Panc1 (cell line): ENCODE measurements around the gene PXK. TPM values are rescaled to one million over a fixed set of nuclear protein-coding genes. Genes with fewer than 3 reads are reported as not detected.

ENCODE experiments used
- ATAC-seq: fragments of 200-7000 bp; cut with Tn5 transposase; 2 replicates; pipeline ENCODE4 v1.9.1; 2020; ENCODE audit warnings: mild to moderate bottlenecking, moderate library complexity
- BruUV-seq: library from RNA; stranded (reverse); fragments of 400-500 nt; replicated peaks from 2 replicates; lab custom pipeline; 2021; lab: Mats Ljungman, UMichigan
- CTCF ChIA-PET: fragments of 300-600 bp; sonication (Branson Sonifier 250); formaldehyde crosslinking; loops from one replicate; lab custom pipeline; 2022; ENCODE audit warnings: antibody characterized with exemption; lab: Charles Lee
- POLR2A ChIA-PET: fragments of 300-600 bp; sonication (Branson Sonifier 250); formaldehyde crosslinking; loops from one replicate; lab custom pipeline; 2022; ENCODE audit warnings: antibody characterized with exemption; lab: Charles Lee
- DNase-seq: peaks from one replicate; pipeline ENCODE4 v3.0.0-alpha.2; 2010; ENCODE audit warnings: low read depth, low spot score
- H3K27ac ChIP-seq: 2 replicates; pipeline ENCODE4 v1.5.1; 2011; ENCODE audit warnings: mild to moderate bottlenecking, low read length, inconsistent platforms
- H3K27me3 ChIP-seq: fragments of 200-500 bp; sonication (Bioruptor generic); 2 replicates; pipeline ENCODE4 v1.6.0; 2014; ENCODE audit warnings: low read length, inconsistent platforms; ENCODE audit not compliant: control insufficient read depth, insufficient read depth
- H3K36me3 ChIP-seq: fragments of 200-500 bp; sonication (Bioruptor generic); 2 replicates; pipeline ENCODE4 v1.5.1; 2014; ENCODE audit warnings: inconsistent platforms, mild to moderate bottlenecking, low read length, moderate library complexity; ENCODE audit not compliant: control insufficient read depth, insufficient read depth
- H3K4me1 ChIP-seq: 2 replicates; pipeline ENCODE4 v1.5.1; 2011; ENCODE audit warnings: inconsistent platforms, mild to moderate bottlenecking, low read length, moderate library complexity; ENCODE audit not compliant: control insufficient read depth, insufficient read depth
- H3K4me3 ChIP-seq, 2 experiments: 2 replicates each; pipeline ENCODE4 v1.5.1; 2011 to 2012; ENCODE audit warnings: low read depth in 2 of 2, low read length in 2 of 2, mild to moderate bottlenecking in 2 of 2, inconsistent platforms in 1 of 2, moderate library complexity in 1 of 2
- H3K9me3 ChIP-seq: fragments of 200-500 bp; sonication (Bioruptor generic); 2 replicates; pipeline ENCODE4 v1.5.1; 2014; ENCODE audit warnings: low read depth, mild to moderate bottlenecking, inconsistent platforms, low read length, moderate library complexity; ENCODE audit not compliant: control insufficient read depth, insufficient read depth
- CTCF ChIP-seq: fragments of 450-650 bp; IDR thresholded peaks from 2 replicates; pipeline ENCODE4 v1.5.1; 2017; ENCODE audit warnings: mild to moderate bottlenecking
- POLR2AphosphoS5 ChIP-seq: IDR thresholded peaks from 2 replicates; pipeline ENCODE4 v1.6.1; 2012; ENCODE audit warnings: mild to moderate bottlenecking, low read depth, low read length, moderate library complexity
- REST ChIP-seq, 2 experiments: IDR thresholded peaks; 2 replicates each; pipeline ENCODE4 v1.6.1; 2011 to 2012; ENCODE audit warnings: low read depth in 2 of 2, control low read depth in 1 of 2, low read length in 1 of 2, mild to moderate bottlenecking in 1 of 2, moderate library complexity in 1 of 2; ENCODE audit not compliant: insufficient read depth in 1 of 2
- SIN3A ChIP-seq: IDR thresholded peaks from 2 replicates; pipeline ENCODE4 v1.6.1; 2012; ENCODE audit warnings: low read depth, mild to moderate bottlenecking, low read length, moderate library complexity, borderline replicate concordance; ENCODE audit not compliant: insufficient read depth
- TCF7L2 ChIP-seq: IDR thresholded peaks from 2 replicates; pipeline ENCODE4 v1.6.1; 2011; ENCODE audit warnings: mild to moderate bottlenecking, low read depth, low read length, inconsistent platforms
- in situ Hi-C: cut with HindIII; loops from 2 replicates; pipeline ENCODE4 v1.10.0; 2016; ENCODE audit warnings: low sequenced_read_pairs, low pct_unique_long_range_greater_than_20kb
- intact Hi-C: fragments of 100-400 bp; cut with micrococcal nuclease; formaldehyde crosslinking; loops from one replicate; pipeline ENCODE4 v1.10.0; 2022; ENCODE audit not compliant: unreplicated experiment
- total RNA-seq: library from RNA; stranded (reverse); gene quantifications from one replicate; pipeline ENCODE4 v1.2.1, GENCODE V29; 2021; ENCODE audit not compliant: unreplicated experiment

PXK gene
- total RNA-seq, 1 experiment from 2014 or later: 14.2 TPM

DNA sequence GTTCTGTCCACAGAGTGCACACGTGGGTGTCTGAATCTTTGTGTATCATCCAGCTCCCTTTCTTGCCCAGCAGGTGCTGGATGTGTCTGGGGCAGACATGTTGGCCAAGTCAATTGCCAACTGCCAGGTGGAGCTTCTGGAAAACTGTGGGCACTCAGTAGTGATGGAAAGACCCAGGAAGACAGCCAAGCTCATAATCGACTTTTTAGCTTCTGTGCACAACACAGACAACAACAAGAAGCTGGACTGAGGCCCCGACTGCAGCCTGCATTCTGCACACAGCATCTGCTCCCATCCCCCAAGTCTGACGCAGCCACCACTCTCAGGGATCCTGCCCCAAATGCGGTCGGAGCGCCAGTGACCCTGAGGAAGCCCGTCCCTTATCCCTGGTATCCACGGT, 39.2 kb upstream of the PXK start:
- ATAC-seq: no peak
- no peaks in the 10 kb centered on the region for H3K27me3 ChIP-seq
- ChIA-PET POLR2A (no interaction called here), CTCF (no interaction called here)
- in situ Hi-C loops (no loop called here), intact Hi-C loops (no loop called here)
- H3K4me1 ChIP-seq: no peaks in the 10 kb centered on the region
- H3K9me3 ChIP-seq: no peaks in the 10 kb centered on the region
- no peak overlapping the region for H3K27ac ChIP-seq
- DNase-seq: no peak
- H3K4me3 ChIP-seq: no peak overlapping the region
- BruUV-seq: no TSS peak
- H3K36me3 ChIP-seq: no peaks in the 10 kb centered on the region
- TF ChIP-seq SIN3A (no peak), TCF7L2 (no peak), CTCF (no peak), REST (IDR thresholded peaks at IDR 0.05; ENCODE audit: insufficient read depth in 1 of 2, low read depth in 2 of 2, low read length in 1 of 2) (no peak)

DNA sequence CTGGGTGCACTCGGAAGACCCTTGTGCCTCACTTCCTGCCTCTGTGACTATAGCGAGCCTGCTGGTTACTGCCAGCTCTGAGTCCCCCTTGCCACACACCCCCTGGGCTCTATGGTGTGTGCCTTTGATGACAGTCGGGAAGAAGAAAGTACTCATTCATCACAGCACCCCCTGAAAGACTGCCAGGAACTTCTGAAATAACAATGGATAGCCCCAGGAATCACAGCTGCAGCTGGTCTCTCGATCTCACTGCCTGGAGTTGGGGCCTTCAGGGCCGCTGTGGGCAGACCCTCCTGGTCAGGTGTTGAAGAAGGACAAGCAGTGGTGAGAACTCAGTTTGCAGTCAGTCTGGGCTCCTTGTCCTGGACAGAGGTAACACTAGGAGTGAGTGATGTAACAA, 36.4 kb upstream of the PXK start:
- in situ Hi-C loops: no loop called here
- Histone ChIP-seq H3K27ac (no peak overlapping the region), H3K9me3 (no peaks in the 10 kb centered on the region), H3K36me3 (no peaks in the 10 kb centered on the region), H3K4me3 (no peak overlapping the region), H3K4me1 (no peaks in the 10 kb centered on the region), H3K27me3 (no peaks in the 10 kb centered on the region)
- intact Hi-C loops: no loop called here
- TF ChIP-seq POLR2AphosphoS5 (no peak), REST (IDR thresholded peaks at IDR 0.05; ENCODE audit: insufficient read depth in 1 of 2, low read depth in 2 of 2, low read length in 1 of 2) (no peak), SIN3A (no peak), CTCF (no peak), TCF7L2 (no peak)
- CTCF ChIA-PET: no interaction called here
- BruUV-seq: no TSS peak
- DNase-seq (no peak), ATAC-seq (no peak)
- POLR2A ChIA-PET: no interaction called here
